Heart left ventricle (tissue), 13 donors: ENCODE data around the gene MESP1.

ENCODE experiments used
- POLR2A ChIP-seq, 2 donors: fragments of 450-650 bp; IDR thresholded peaks; one replicate each; pipeline ENCODE4 v1.6.1; 2017; ENCODE audit warnings: antibody characterized with exemption in 2 of 2, mild to moderate bottlenecking in 2 of 2, moderate library complexity in 2 of 2
- TF ChIP-seq, protein P1 (sequence below), 12 donors: fragments of 200-600 bp; sonication (generic) in 4 of 12; IDR thresholded peaks; one replicate each; pipeline versions ENCODE4 v1.5.0 to v1.8.0; 2018 to 2022; ENCODE audit warnings: antibody characterized with exemption in 12 of 12, mild to moderate bottlenecking in 5 of 12
- donor health status: ischemic (EF 13 %, LVEDD 7.1; RV severe dilation, severe dysfunction).
- donor health status: DM: no; HTN: yes; CAD: no.
- donor health status: DM: no; HTN: no; CAD: no.
- donor health status: ischemic (EF 25% LVEDD 6.9; RV normal size, moderate dysfunction).
- donor health status: ischemic (EF 25% LVEDD 5.7; RV mildly dilated, moderate dysfunction).
- donor health status: ischemic (EF 35%, LVEDD 5.7; RV mildly dilated, moderate dysfunction).
- donor health status: nonischemic (EF 11% LVEDD 7.7; RV severe dilation, severe dysfunction).
- donor health status: DM: yes; HTN: yes; CAD: no.
- donor health status: PGD.
- donor health status: ischemic (EF 29% LVEDD 5.4; RV normal size, mild dysfunction).
- donor health status: nonischemic (EF 23%, LVEDD 6.1; RV moderate dilation, normal function).

DNA sequence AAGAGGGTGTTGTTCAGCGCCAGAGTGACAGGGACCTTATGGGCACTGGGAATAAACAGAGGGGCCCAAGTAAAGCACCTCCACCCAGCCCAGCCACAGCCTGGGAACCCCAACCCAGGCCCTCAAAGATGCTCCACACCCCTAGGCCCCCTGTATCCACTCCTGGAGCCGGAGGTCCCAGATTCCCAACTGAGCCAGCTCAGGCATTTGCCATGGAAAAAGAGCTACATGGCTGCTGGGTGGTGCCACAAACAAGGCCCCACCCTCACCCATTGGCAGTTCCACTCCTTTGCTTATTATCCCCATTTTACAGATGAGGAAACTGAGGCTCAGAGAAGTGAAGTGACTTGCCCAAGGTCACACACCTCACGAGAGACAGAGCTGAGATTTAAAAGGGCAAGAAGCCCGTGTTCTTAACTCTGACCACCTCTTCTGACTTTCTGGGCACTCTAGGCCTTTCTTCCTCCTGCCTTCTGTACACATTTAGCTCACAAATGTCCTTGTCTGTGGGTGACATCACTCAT lies 46.7 kb upstream of the MESP1 start:
- TF ChIP-seq POLR2A (IDR thresholded peaks at IDR 0.05), result no peak
- TF ChIP-seq, protein P1, sequence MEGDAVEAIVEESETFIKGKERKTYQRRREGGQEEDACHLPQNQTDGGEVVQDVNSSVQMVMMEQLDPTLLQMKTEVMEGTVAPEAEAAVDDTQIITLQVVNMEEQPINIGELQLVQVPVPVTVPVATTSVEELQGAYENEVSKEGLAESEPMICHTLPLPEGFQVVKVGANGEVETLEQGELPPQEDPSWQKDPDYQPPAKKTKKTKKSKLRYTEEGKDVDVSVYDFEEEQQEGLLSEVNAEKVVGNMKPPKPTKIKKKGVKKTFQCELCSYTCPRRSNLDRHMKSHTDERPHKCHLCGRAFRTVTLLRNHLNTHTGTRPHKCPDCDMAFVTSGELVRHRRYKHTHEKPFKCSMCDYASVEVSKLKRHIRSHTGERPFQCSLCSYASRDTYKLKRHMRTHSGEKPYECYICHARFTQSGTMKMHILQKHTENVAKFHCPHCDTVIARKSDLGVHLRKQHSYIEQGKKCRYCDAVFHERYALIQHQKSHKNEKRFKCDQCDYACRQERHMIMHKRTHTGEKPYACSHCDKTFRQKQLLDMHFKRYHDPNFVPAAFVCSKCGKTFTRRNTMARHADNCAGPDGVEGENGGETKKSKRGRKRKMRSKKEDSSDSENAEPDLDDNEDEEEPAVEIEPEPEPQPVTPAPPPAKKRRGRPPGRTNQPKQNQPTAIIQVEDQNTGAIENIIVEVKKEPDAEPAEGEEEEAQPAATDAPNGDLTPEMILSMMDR (IDR thresholded peaks at IDR 0.05), result no peak
